HuH-7 (cell line): Measurements from ENCODE around the gene SMKR1.
"Not testable (repeated sequence)": the region's sequence is repeated elsewhere in the genome, so short reads cannot be mapped to it uniquely, and the experiment has no call there.

ENCODE experiments used
- DNase-seq: peaks from one replicate; pipeline ENCODE4 v3.0.0; 2011; ENCODE audit warnings: low spot score

SMKR1 gene

DNA sequence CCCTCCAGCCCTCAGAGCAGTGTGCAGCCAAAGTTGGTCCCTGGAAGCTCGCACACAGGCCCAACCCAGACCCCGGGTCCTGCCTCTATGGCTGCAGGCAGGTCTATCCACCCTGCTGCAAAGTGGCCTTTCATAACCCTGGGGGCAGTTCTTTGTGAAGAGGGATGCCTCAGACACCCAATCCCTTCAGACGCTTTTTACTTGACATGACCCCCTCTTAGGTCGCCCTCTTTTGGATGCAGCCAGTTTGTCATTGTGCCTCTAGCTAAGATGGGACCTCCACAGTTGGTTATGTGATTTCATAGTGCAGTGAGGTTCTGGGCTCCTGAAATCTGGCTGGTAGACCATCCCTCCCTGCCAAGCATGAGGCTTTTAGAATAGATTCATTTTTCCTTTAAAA, 27.3 kb downstream of the SMKR1 start:
- DNase-seq = no peak

DNA sequence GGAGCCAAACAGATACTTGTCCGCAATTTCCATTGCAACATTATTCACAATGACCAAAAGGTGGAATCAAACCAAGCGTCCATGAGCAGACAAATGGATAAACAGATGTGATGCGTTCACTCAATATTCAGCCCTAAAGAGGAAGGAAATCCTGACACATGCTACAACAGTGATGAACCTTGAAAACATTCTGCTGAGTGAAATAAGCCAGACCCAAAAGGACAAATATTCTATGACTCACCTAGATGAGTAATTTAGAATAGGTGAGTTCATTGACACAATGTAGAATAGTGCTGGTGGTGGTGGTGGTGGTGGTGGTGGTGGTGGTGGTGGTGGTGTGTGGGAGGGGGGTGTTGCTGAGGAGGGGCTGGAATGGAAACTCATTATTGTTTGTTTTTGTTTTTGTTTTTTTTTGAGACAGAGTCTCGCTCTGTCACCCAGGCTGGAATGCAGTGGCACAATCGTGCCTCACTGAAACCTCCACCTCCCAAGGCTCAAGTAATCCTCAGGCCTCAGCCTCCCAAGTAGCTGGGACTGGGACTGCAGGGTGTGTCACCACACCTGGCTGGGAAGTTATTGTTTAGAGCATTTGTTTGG, 28.6 kb downstream of the SMKR1 start:
- DNase-seq = no peak

DNA sequence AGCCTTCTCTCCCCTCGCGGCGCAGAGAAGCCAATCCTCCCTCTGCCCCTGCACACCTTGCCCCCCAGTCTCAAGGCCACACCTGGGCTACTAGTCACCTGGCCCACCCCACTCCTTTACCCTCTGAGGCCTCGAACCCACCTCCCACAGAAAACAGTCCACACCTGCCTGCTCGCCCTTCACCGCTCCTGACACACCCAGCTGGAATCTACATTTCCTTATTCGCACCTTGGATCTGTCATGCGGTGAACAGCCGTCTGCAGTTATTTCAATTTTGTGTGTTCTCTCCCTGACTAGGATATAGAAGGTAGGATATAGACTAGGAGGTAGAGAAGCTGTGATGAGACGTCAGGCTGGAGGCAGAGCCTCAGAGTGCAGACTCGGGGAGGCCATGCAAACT, 29.4 kb downstream of the SMKR1 start:
- no peak for DNase-seq

DNA sequence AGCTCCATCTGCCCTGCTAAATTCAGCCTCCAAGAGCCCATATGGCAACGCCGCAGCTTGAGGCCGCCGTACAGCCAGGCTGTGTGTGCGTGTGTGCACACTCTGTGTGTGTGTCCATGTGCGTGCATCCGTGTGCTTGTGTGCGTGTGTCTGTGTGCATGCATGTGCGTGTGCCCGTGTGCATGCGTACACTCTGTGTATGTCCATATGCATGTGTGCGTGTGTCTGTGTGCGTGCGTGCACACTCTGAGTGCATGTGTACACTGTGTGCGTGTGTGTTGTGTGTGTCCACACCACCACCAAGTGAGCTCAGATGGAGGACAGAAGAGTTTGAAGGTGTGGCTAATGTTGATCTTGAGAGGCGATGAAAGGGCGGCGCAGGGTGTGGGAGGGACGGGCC, 30.0 kb downstream of the SMKR1 start:
- DNase-seq = no peak

DNA sequence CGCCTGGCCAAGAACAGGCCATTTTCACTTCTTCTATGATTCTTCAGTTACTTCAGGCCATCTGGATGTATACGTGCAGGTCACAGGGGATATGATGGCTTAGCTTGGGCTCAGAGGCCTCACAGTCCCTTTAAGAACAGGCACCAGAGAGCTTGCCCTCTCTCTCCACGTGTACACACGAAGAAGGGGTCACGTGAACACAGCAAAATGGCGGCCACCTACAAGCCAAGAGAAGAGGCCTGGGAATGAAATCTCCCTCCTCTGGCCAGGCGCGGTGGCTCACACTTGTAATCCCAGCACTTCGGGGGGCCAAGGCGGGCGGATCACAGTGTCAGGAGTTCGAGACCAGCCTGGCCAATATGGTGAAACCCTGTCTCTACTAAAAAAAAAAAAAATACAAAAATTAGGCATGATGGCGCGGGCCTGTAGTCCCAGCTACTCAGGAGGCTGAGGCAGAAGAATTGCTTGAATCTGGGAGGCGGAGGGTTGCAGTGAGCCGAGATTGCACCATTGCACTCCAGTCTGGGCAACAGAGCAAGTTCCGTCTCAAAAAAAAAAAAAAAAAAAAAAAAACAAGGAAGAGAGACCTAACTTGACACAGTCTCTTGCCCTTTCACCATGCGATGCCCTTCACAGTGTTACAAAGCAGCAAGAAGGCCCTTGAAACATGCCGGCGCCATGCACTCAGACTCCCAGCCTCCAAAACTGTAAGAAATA, 32.4 kb downstream of the SMKR1 start:
- DNase-seq = not testable (repeated sequence)

DNA sequence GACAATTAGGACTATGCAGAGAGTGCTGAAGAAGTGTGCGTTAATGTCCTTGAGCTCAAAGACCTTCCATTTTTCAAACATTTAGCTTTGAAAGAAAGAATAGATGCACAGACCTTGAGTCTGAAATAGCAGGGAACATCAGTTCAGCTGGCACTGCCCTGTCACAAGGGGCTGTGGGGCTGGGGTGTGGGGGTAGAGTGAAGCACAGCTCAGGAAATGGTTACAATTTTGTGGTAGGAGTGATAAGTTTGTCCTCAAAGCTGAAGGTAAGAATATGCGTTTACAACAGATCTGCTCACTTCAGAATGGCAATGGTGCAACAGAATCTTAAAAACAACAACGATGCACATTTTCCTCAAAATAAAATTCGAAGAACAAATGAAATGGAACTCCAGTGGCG, 33.6 kb downstream of the SMKR1 start:
- no peak for DNase-seq

DNA sequence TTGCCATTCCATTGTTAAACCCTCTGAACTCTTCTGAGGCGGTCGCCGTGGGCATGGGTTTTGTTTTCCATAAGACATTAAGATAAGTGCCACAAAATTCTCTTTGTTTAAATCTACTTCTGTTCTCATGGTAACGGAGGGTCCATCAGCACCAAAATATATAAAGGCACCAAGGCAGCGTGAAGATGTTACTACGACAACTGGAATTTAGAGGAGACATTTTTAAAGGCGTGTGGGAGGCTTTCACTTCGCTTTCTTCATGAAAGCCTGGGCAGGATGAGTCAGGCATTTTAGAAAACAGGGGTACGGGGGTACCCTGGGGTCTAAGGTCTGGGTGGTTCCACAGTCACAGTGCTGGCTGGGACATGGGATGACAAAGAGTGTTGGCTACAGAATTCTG, 34.0 kb downstream of the SMKR1 start:
- no peak for DNase-seq

DNA sequence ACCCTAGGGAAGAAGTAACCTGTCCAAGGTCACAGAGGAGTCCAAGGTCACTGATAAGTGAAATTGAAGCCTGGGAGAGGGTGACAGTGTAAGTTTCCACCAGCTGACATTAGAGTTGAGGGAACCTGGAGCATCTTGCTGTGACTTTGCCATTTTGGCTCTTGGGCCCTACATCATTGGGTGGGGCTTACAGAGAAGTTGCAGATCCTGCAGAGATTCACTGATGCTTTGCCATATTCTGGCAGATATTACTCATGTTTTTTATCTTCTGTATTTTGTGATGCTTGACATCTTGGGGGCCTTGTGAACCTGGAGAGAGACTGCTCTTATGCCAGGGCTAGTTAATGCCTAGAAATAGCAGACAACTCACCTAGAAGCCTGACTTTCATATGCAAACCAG, 36.5 kb downstream of the SMKR1 start:
- DNase-seq = no peak

DNA sequence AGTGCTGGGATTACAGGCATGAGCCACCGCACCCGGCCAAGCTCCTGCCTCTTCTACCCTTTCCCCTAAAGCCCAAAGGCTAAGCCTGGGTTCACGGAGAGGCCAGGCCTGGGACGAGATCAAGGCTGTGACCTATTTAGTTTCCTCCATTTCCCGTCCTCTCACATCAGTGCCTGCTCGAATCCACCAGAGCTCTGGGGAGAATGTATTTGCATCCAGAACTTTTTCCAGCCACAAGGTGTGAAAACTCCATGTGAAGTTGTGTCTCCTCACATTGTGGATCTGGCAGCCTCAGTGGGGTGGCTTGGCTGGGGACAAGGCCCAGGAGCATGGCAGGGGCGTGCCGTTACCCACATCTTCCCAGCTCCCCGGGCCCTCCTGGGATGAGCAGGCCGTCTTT, 38.0 kb downstream of the SMKR1 start:
- DNase-seq = no peak

DNA sequence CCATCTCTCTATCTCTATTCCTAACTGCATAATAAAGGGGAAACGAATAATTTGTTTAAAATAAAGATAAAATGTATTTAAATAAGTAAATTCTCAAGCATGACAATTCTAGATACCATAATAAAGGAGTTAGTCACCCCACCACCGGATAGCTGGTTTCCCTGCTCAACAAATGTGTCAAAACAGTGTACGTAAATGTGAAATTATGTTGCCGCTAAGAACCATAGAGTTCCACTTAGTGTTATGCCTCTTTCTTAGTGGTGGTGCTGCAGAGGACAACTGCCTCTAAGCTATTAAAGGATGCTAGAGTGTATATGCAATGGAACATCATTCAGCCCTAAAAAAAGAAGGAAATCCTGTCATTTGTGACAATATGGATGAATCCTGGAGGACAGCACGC, 42.4 kb downstream of the SMKR1 start:
- DNase-seq = no peak

DNA sequence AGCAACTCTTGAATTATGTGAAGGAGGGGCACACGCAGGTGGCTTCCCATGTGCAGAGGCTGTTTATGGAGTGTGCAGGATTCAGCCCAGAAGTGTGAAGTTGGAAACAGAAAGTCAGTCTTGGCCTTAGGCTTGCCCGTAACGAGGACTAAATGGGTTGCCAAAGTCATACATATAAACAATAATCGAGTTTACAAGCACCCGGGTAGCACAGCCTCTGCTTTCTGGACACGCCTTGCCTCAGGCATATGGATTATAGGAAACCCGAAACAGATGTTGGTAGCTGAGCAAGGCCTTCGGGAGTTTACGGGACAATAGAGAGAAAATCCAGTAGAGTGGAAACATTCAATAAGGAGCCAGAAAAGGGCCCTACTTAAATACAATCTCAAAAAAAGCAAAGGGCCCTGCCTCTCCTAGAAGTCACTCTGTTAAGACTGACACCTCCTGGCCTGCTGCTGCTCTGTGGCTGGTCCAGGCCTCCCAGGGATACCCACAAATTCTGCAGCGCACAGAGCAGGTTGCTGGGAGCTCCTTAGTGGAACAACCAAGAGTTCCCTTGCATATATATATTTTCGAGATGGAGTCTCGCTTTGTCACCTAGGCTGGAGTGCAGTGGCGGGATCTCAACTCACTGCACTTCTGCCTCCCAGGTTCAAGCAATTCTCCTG, 48.5 kb downstream of the SMKR1 start:
- no peak for DNase-seq

DNA sequence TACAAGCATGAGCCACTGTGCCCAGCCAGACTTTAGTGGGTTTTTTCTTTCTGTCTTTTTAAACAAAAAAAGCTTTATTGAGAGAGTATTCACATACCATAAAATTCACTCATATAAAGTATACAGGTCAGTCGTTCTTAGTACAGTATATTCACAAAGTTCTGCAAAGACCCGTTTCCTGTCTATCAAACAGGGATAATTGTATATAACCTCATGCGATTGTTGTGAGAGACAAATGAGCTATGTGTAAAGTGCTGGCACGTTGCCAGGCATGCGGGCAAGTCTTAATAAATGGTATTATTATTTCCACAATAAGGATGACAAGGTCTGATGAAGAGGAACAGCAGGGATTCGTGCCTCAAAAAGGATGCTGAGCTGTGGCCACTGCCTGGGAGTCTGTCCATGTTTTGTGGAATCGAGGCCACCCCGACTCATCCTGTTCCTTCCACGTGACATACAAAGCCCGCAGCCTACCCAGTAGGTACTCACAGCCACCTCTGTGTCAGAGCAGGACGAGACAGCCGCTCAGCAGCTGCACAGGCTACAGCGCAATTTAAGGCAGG, 51.6 kb downstream of the SMKR1 start:
- no peak for DNase-seq

DNA sequence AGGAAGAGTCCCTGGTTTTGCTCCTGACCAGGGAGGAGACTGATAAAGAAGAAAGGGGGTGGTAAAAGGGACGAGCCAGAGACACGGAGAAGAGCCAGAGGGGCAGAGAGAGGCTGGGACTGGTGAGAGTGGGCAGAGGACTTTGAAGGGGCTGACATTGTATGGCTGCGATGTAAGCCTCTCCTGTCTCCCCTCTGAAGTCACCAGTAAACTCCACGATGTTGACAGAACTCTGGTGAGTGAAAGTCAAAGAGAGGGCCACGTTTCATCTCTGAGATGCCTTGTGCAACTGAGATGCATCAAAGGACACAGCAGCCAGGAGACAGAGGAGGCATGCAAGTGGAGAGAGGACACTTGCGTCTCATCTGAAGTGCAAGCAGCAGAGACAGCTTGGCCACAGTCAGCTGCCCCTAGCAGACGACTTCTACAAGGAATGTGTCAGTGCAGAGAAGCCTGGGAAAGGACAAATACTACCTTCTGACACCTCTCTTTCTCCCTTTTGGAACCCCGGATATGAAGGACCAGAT, 54.3 kb downstream of the SMKR1 start:
- no peak for DNase-seq

DNA sequence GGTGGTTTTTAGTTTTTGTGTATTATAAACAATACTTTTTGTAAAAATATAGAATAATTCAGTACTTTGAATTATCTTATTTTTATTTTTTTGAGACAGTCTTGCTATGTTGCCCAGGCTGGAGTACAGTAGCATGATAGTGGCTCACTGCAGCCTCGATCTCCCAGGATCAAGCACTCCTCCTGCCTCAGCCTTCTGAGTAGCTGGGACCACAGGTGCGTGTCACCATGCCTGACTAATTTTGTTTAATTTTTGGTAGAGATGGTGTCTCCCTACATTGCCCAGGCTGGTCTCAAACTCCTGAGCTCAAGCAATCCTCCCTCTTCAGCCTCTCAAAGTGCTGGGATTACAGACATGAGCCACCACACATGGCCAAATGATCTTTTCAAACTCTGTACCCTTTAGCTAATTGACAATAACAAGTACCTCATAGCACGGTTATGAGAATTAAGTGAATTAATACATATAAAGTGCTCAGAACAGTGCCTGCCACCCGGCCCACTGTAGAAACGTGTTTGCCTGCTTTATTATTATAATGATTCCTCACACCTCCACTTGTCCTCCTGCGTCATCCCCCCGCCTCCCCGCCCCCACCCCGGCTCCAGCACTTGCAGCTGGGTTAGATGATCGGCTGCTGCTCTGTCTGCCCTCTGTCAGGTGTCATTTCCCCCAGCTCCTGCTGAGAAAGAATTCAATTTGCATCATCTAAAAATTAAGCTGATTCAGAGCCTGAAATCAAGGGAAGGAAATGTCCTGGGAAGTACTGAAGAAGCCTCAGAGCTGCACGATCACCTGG, 55.6 kb downstream of the SMKR1 start:
- no peak for DNase-seq

DNA sequence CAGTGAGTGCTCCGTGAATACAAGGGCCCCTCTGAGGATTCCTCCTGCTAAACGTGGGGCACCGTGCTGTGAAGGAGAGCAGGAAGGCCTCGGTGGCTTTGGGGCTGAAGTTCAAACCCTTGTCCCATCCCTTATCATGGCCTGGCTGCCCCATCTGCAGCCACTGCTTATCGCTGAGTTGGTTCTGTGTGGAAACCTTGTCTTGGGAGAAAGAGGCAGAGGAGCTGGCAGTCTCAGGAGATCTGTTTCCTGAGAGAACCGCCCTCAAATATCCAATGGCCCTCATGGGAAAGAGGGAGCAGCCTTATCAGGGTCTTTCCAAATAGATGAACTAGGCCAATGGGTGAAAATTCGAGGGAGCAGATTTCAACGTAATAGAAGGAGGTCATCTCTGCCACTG, 57.2 kb downstream of the SMKR1 start:
- DNase-seq = no peak

DNA sequence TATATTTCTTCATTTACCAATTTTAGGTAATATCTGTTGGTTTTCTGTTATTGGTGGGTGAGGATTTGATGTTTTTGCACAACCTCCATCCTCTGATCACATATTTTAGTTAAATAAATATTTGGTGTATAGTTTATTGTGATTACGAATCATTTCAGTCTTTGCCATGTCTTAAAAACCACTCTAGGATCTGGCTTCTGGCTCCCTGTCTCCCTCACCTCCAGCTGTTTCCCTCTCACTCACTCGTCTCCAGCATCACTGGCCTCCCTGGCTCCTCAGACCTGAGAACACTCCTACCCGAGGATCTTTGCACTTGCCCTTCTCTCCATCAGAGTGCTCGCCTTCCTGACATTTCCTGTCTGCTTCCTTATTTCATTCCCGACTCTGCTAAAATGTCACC, 58.5 kb downstream of the SMKR1 start:
- DNase-seq = no peak

DNA sequence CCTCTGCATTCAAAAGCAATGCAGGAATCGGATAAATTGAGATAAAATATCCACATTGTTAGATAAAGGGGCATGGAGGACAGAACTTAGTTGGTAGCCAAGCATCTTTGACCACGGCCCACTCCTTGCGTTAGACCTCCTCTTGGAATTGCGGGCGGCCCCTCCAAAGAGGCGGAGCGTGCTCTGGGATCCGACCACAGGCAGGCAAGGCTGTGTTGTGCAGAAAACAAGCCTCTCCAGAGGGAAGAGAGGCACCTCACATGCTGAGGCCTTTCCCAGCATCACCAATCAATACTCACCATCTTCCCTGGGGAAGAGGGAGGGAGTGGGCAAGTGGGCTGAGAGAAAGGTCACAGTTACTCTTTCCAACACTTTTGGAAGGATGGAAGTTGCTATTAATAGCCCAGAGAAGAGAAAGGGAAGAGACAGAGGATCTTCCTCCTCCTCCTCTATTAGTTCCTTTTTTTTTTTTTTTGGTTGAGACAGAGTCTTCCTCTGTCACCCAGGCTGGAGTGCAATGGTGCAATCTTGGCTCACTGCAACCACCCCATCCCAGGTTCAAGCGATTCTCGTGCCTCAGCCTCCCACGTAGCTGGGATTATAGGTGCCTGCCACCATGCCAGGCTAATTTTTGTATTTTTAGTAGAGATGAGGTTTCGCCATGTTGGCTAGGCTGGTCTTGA, 59.5 kb downstream of the SMKR1 start:
- DNase-seq = no peak
